GM21528 (cell line): Measurements from ENCODE around the gene ANKRD33B.
A peak's percentile ranks its signal among the peaks of the same experiment; 100 is the strongest.
"Not testable (repeated sequence)": the region's sequence is repeated elsewhere in the genome, so short reads cannot be mapped to it uniquely, and the experiment has no call there.

ENCODE experiments used
- ATAC-seq: cut with Tn5 transposase; IDR thresholded peaks from one replicate; pipeline ENCODE4 v1.9.1; 2021; ENCODE audit warnings: mild to moderate bottlenecking, moderate library complexity; ENCODE audit not compliant: unreplicated experiment, low FRiP score

Gene ANKRD33B

GRCh38 chr5:10632110-10632761, 68.4 kb downstream of the ANKRD33B start:
- peak; percentile 51 for ATAC-seq

DNA sequence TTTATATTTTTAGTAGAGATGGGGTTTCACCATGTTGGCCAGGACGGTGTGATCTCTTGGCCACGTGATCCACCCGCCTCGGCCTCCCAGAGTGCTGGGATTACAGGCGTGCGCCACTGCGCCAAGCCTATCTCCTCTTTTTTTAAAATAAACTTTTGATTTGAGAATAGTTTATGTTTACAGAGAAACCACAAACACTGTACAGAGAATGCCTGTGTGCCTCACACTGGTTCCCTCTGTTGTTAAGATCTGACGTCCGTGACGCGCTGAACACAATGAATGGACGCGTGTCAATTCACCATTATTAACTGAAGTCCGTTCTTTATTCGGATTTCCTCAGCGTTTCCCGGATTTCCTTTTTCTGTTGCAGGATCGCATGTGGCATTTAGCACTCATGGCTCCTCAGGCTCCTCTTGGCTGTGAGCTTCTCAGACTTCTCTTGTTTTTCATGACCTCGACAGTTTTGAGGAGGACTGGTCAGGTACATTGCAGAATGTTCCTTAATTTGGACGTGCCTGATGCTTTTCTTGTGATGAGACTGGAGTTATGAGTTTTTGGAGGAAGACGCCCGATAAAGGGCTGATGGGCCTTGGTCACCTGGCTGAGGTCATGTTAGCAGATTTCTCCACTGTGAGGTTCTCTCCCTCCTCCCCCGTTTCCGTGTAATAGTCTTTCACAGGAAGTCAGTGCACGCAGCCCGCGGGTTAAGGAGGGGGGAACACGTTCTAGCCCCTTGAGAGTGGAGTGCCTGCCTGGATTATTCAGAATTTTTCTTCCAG, 69.6 kb downstream of the ANKRD33B start:
- ATAC-seq, result no peak

DNA sequence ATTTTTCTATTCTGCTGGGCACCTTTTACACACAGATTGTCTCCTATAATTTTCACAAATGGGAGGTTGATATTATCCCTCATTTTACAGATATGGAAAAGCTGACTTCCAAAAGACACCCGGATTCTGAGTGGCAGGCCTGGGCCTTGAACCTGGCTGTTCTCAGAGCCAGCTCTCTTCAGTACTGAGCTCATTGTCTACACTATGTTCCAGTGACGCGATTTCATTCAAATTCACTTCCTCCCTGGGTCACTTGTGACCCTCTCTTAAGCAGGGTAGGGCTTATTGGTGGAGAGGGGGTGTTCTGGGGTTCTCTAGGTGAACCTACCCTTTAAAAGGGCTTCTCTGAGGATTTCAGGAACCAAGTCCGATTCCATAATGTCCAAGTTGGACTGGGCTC, 70.2 kb downstream of the ANKRD33B start:
- no peak for ATAC-seq

DNA sequence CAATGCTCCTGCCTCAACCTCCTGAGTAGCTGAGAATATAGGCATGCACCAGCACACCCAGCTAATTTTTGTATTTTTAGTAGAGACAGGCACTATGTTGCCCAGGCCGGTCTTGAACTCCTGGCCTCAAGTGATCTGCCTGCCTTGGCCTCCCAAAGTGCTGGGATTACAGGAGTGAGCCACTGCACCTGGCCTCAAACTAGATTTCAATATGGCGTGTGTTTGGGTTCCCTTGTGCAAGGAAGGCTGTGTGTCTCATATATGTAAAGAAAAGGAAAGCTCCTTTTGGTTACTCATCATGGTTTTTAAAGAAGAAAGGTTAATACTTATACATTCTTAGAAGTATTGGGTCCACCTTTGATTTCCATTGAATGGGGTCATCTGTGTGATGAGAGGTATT, 70.7 kb downstream of the ANKRD33B start:
- no peak for ATAC-seq

GRCh38 chr5:10635257-10635866, 71.5 kb downstream of the ANKRD33B start:
- ATAC-seq, result peak; percentile 66

- no peak for ATAC-seq
Observed at GRCh38 chr5:10635867-10636350, 72.0 kb downstream of the ANKRD33B start.

- no peak for ATAC-seq
Observed at GRCh38 chr5:10636363-10637142, 72.7 kb downstream of the ANKRD33B start.

- ATAC-seq, result no peak
Observed at GRCh38 chr5:10637944-10638343, 74.1 kb downstream of the ANKRD33B start.

- ATAC-seq, result not testable (repeated sequence)
Observed at GRCh38 chr5:10638723-10639122, 74.9 kb downstream of the ANKRD33B start.

DNA sequence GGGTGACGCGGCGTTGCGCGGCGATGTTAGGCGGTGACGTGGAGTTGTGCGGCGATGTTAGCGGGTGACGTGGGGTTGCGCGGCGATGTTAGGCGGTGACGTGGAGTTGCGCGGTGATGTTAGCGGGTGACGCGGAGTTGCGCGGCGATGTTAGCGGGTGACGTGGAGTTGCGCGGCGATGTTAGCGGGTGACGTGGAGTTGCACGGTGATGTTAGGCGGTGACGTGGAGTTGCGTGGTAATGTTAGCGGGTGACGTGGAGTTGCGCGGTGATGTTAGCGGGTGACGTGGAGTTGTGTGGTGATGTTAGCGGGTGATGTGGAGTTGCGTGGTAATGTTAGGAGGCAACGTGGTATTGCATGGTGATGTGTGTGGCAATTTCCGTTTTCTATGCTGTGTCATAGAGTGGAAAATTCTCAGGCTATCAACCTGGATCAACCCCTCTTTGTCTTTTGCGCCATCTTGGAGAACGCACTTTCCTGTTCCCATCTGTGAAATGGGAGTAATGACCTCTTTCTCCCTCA, 76.0 kb downstream of the ANKRD33B start:
- no peak for ATAC-seq

- no peak for ATAC-seq
Observed at GRCh38 chr5:10642367-10642766, 78.5 kb downstream of the ANKRD33B start.

DNA sequence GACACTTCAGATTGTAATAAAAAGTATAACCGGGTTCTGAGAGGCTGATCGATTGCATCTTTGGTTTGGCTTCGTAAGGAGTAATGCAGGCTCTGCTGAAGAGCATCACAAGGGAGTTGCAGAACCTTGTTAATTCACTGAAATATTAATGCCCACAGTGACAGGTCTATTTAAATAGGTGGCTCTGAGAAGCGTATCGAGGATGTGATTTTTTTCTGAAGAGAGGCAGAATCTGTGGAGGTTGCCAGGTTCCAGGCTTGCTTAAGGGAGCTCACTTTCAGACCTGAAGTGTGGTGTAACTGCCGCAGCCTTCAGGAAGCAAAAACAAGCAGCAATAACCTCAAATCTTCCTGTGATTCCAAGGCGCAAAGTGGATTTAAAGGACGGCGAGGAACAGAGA, 80.3 kb downstream of the ANKRD33B start:
- no peak for ATAC-seq

GRCh38 chr5:10645146-10645545, 81.3 kb downstream of the ANKRD33B start:
- no peak for ATAC-seq

DNA sequence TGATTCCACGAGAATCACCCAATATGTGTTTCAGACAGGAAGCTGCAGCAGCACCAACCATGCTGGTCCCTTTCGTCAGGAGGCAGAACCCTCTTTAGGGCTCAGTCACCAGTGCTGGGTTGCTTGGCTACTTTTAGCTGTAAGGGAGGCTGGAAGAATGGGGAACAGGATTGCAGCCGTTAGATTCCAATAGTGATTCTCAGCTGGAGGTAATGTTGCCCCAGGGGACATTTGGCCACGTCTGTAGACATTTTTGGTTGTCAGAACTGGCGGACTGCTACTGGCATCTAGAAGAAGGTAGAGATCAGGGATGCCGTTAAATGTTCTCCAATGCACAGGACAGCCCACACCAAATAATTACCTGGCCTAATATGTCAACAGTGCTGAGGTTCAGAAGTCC, 81.8 kb downstream of the ANKRD33B start:
- no peak for ATAC-seq

GRCh38 chr5:10647640-10648039, 83.8 kb downstream of the ANKRD33B start:
- no peak for ATAC-seq

DNA sequence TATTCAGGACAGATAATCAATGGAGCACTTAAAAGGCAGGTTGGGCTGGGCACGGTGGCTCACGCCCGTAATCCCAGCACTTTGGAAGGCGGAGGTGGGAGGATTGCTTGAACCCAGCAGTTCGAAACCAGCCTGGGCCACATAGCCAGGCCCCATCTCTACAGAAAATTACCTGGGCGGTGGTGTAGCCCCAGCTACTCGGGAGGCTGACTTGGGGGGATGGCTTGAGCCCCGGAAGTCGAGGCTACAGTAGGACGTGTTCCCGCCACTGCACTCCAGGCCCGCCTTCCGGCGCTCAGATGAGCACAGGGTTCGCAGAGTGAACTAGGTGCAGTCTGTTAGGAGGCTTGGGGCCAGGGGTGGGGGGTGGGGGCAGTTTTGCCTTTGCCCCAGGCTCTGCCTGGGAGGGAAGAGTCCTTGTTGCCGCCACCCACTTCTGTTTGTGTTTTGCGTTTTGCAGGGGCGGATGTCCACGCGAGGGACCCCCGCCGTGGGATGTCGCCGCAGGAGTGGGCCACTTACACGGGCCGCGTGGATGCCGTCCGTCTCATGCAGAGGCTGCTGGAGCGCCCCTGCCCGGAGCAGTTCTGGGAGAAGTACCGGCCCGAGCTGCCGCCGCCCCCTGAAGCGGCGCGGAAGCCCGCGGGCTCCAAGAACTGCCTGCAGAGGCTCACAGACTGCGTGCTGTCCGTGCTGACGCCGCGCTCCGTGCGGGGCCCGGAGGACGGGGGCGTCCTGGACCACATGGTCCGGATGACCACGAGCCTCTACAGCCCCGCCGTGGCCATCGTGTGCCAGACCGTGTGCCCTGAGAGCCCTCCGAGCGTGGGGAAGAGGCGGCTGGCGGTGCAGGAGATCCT, 85.2 kb downstream of the ANKRD33B start:
- no peak for ATAC-seq

DNA sequence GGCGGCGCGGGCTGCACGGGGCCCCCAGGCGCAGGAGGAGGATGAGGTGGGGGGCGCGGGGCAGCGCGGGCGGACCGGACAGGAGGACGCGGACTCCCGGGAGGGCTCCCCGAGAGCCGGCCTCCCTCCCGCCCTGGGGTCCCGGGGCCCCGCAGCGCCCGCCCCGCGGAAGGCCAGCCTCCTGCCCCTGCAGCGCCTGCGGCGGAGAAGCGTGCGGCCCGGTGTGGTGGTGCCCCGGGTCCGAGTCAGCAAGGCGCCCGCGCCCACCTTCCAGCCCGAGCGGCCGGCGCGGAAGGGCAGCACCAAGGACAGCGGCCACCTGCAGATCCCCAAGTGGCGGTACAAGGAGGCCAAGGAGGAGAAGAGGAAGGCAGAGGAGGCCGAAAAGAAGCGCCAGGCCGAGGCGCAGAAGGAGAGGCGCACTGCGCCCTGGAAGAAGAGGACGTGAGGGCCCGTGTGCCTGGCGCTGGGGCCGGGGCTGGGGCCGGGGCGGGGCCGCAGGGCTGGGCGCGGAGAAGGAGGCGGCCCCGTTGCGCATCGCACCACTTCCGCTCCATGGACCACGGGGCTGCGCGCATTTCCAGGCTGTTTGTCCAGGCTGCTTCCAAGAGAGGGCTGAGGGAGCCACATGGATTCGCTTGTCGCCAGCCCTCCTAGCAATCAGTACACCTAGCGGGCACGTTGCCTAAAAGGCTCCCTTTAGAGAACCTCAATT, 86.0 kb downstream of the ANKRD33B start:
- ATAC-seq, result no peak

DNA sequence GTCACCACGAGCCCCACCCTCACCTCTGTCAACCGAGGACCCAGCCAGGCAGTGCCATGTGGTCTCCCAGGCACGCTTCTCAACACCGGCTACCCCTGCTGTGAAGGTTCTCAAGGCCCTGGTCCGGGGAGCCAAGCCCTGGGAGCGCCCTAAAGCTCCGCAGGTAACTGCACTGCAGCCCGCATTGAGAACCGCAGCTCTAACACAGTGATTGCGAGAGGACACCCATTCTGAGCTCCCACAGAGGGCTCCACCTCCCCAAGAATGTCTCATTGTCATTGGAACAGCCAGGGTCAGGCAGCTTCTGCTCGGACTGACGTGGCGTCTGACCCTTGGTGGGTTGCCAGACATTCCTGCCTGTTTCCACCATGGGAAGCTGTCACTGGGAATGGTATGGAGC, 88.3 kb downstream of the ANKRD33B start:
- no peak for ATAC-seq

- ATAC-seq, result no peak
Observed at GRCh38 chr5:10652606-10653005, 88.7 kb downstream of the ANKRD33B start.
